A549 (cell line): Measurements from ENCODE around the gene RAP1GAP2.

Experiments
- EHMT2 ChIP-seq: fragments of 200-600 bp; sonication (generic); IDR thresholded peaks from 2 replicates; pipeline ENCODE4 v1.6.1; 2016; ENCODE audit warnings: antibody characterized with exemption, low read depth, mild to moderate bottlenecking, moderate library complexity
- EP300 ChIP-seq, 2 experiments: fragments of >200 bp; sonication (Bioruptor Twin); formaldehyde crosslinking; IDR thresholded peaks; 2 replicates in 1 of 2; 3 replicates in 1 of 2; pipeline ENCODE4 v1.6.1; 2016 to 2017
- MAFK ChIP-seq: fragments of 450-650 bp; IDR thresholded peaks from 2 replicates; pipeline ENCODE4 v1.6.1; 2014; ENCODE audit not compliant: partially characterized antibody
- RFX5 ChIP-seq: fragments of 450-650 bp; IDR thresholded peaks from 2 replicates; pipeline ENCODE4 v1.7.1; 2014; ENCODE audit warnings: antibody characterized with exemption, mild to moderate bottlenecking, moderate library complexity
- TF ChIP-seq, protein P1 (sequence below): fragments of >200 bp; sonication (Bioruptor Twin); formaldehyde crosslinking; IDR thresholded peaks from 3 replicates; pipeline ENCODE4 v1.5.1; 2016
- TF ChIP-seq, protein P2 (sequence below): fragments of >200 bp; sonication (Bioruptor Twin); formaldehyde crosslinking; IDR thresholded peaks from 2 replicates; pipeline ENCODE4 v1.6.1; 2016
- TF ChIP-seq, protein P3 (sequence below): fragments of 450-650 bp; IDR thresholded peaks from 2 replicates; pipeline ENCODE4 v1.6.1; 2014; ENCODE audit warnings: antibody characterized with exemption

DNA sequence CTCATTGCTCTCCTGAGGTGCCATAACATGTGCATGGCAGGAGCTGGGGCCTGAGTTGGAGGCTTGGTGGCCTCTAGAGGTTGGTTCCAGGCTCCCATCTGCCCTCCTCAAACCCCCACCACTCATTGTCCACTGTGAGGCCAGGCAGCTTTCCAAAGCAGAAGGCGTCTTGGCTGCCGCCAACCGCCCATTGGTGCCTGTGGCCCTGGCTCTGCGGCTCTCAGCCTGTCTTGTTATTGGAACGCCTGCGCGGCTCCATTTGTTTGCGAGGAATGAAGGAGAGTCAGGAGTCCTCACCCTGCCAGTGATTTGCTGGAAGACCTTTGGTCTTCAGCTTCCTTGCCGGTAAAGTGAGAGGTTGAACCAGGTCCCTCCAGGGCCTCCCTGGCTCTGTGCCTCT, 223.5 kb downstream of the RAP1GAP2 start:
- TF ChIP-seq RFX5 (no peak), MAFK (no peak), EHMT2 (no peak), EP300 (IDR thresholded peaks at IDR 0.05) (no peak)
- TF ChIP-seq, protein P1, sequence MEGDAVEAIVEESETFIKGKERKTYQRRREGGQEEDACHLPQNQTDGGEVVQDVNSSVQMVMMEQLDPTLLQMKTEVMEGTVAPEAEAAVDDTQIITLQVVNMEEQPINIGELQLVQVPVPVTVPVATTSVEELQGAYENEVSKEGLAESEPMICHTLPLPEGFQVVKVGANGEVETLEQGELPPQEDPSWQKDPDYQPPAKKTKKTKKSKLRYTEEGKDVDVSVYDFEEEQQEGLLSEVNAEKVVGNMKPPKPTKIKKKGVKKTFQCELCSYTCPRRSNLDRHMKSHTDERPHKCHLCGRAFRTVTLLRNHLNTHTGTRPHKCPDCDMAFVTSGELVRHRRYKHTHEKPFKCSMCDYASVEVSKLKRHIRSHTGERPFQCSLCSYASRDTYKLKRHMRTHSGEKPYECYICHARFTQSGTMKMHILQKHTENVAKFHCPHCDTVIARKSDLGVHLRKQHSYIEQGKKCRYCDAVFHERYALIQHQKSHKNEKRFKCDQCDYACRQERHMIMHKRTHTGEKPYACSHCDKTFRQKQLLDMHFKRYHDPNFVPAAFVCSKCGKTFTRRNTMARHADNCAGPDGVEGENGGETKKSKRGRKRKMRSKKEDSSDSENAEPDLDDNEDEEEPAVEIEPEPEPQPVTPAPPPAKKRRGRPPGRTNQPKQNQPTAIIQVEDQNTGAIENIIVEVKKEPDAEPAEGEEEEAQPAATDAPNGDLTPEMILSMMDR = no peak
- TF ChIP-seq, protein P2, sequence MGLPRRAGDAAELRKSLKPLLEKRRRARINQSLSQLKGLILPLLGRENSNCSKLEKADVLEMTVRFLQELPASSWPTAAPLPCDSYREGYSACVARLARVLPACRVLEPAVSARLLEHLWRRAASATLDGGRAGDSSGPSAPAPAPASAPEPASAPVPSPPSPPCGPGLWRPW = no peak
- TF ChIP-seq, protein P3, sequence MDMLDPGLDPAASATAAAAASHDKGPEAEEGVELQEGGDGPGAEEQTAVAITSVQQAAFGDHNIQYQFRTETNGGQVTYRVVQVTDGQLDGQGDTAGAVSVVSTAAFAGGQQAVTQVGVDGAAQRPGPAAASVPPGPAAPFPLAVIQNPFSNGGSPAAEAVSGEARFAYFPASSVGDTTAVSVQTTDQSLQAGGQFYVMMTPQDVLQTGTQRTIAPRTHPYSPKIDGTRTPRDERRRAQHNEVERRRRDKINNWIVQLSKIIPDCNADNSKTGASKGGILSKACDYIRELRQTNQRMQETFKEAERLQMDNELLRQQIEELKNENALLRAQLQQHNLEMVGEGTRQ = no peak
